Cardiac muscle cell (in vitro differentiated cells and primary cell): Measurements from ENCODE around the gene NFAM1. TPM values are rescaled to one million over a fixed set of nuclear protein-coding genes. Genes with fewer than 3 reads are reported as not detected.

Experiments used
- DNase-seq, 2 donors: peaks; one replicate each; pipeline versions ENCODE4 v3.0.0 to v3.0.0-alpha.2; 2010 to 2017; ENCODE audit warnings: low read depth in 1 of 2, low spot score in 1 of 2
- H3K27ac ChIP-seq: fragments of 200-600 bp; sonication (generic); 2 replicates; pipeline ENCODE4 v1.5.1; 2016
- H3K27me3 ChIP-seq: fragments of 200-600 bp; sonication (generic); 2 replicates; pipeline ENCODE4 v1.6.0; 2016; ENCODE audit warnings: control low read depth
- H3K36me3 ChIP-seq: fragments of 200-600 bp; sonication (generic); 2 replicates; pipeline ENCODE4 v1.5.1; 2016; ENCODE audit warnings: control low read depth
- H3K4me1 ChIP-seq: fragments of 200-600 bp; sonication (generic); 2 replicates; pipeline ENCODE4 v1.8.1; 2017; ENCODE audit warnings: low read depth, mild to moderate bottlenecking, mixed run types
- H3K4me3 ChIP-seq: fragments of 200-600 bp; sonication (generic); 2 replicates; pipeline ENCODE4 v1.5.1; 2016; ENCODE audit warnings: mild to moderate bottlenecking
- H3K9me3 ChIP-seq: fragments of 200-600 bp; sonication (generic); 2 replicates; pipeline ENCODE4 v1.5.1; 2017; ENCODE audit warnings: low read depth, mild to moderate bottlenecking, control low read depth
- polyA plus RNA-seq: library from polyadenylated mRNA; unstranded; fragments of >200 nt; fragmentation: Nextera tagmentation; extraction: Ambion mirVana; gene quantifications from 2 replicates; pipeline ENCODE4 v1.2.1, GENCODE V29; 2016
- total RNA-seq: library from RNA; depleted of rRNA; stranded (reverse); fragments of >200 nt; gene quantifications from 2 replicates; pipeline ENCODE4 v1.2.3, GENCODE V29; 2016
- TF ChIP-seq, protein P1 (sequence below): IDR thresholded peaks from 2 replicates; pipeline ENCODE4 v1.5.1; 2012; ENCODE audit warnings: low read depth, mild to moderate bottlenecking, low read length

Gene NFAM1
- total and polyA plus RNA-seq, 2 experiments from 2014 or later, result 0.97 to 2.1 TPM

- peaks cover 17% of the 10 kb centered on the region for H3K4me1 ChIP-seq
- H3K27ac ChIP-seq, result no peak overlapping the region
- H3K4me3 ChIP-seq, result peak overlapping the region; percentile 47
- H3K27me3 ChIP-seq, result peaks cover 19% of the 10 kb centered on the region
- H3K9me3 ChIP-seq, result no peaks in the 10 kb centered on the region
- peak; percentile 92 to 97 for DNase-seq
- TF ChIP-seq, protein P1, sequence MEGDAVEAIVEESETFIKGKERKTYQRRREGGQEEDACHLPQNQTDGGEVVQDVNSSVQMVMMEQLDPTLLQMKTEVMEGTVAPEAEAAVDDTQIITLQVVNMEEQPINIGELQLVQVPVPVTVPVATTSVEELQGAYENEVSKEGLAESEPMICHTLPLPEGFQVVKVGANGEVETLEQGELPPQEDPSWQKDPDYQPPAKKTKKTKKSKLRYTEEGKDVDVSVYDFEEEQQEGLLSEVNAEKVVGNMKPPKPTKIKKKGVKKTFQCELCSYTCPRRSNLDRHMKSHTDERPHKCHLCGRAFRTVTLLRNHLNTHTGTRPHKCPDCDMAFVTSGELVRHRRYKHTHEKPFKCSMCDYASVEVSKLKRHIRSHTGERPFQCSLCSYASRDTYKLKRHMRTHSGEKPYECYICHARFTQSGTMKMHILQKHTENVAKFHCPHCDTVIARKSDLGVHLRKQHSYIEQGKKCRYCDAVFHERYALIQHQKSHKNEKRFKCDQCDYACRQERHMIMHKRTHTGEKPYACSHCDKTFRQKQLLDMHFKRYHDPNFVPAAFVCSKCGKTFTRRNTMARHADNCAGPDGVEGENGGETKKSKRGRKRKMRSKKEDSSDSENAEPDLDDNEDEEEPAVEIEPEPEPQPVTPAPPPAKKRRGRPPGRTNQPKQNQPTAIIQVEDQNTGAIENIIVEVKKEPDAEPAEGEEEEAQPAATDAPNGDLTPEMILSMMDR, result no peak
- H3K36me3 ChIP-seq, result no peaks in the 10 kb centered on the region
These were observed 62.8 kb downstream of the NFAM1 start for GRCh38 chr22:42369250-42370041.

- peaks cover 19% of the 10 kb centered on the region for H3K27me3 ChIP-seq
- peaks cover 17% of the 10 kb centered on the region for H3K4me1 ChIP-seq
- TF ChIP-seq, protein P1, result no peak
- H3K9me3 ChIP-seq, result no peaks in the 10 kb centered on the region
- peak overlapping the region; percentile 47 for H3K4me3 ChIP-seq
- no peak for DNase-seq
- no peaks in the 10 kb centered on the region for H3K36me3 ChIP-seq
- no peak overlapping the region for H3K27ac ChIP-seq
These were observed 63.6 kb downstream of the NFAM1 start for GRCh38 chr22:42368379-42369249.

GRCh38 chr22:42367980-42368378 is 64.2 kb downstream of the NFAM1 start:
- Histone ChIP-seq H3K4me3 (peak overlapping the region; percentile 47), H3K4me1 (peaks cover 17% of the 10 kb centered on the region), H3K9me3 (no peaks in the 10 kb centered on the region), H3K27me3 (peaks cover 19% of the 10 kb centered on the region), H3K36me3 (no peaks in the 10 kb centered on the region), H3K27ac (no peak overlapping the region)
- DNase-seq, result no peak
- TF ChIP-seq, protein P1, result no peak

GRCh38 chr22:42366806-42367581 is 65.2 kb downstream of the NFAM1 start:
- no peak overlapping the region for H3K4me3 ChIP-seq
- H3K27ac ChIP-seq, result no peak overlapping the region
- no peaks in the 10 kb centered on the region for H3K9me3 ChIP-seq
- TF ChIP-seq, protein P1, result no peak
- no peaks in the 10 kb centered on the region for H3K36me3 ChIP-seq
- peaks cover 19% of the 10 kb centered on the region for H3K27me3 ChIP-seq
- H3K4me1 ChIP-seq, result peaks cover 17% of the 10 kb centered on the region
- DNase-seq, result no peak

- H3K4me1 ChIP-seq, result peaks cover 17% of the 10 kb centered on the region
- no peak overlapping the region for H3K4me3 ChIP-seq
- TF ChIP-seq, protein P1, result no peak
- H3K36me3 ChIP-seq, result no peaks in the 10 kb centered on the region
- H3K9me3 ChIP-seq, result no peaks in the 10 kb centered on the region
- no peak for DNase-seq
- H3K27me3 ChIP-seq, result peaks cover 19% of the 10 kb centered on the region
- no peak overlapping the region for H3K27ac ChIP-seq
These were observed 66.1 kb downstream of the NFAM1 start for GRCh38 chr22:42365942-42366695.
